HepG2 (cell line): ENCODE results near the gene ZMAT2. TPM values are rescaled to one million over a fixed set of nuclear protein-coding genes. Genes with fewer than 3 reads are reported as not detected.

Experiments used
- EP300 ChIP-seq, 3 experiments: sonication (generic) in 1 of 3; formaldehyde crosslinking in 1 of 3; IDR thresholded peaks; 2 replicates each; pipeline versions ENCODE4 v1.5.1 to v1.6.1; 2011 to 2020; ENCODE audit warnings: low read depth in 2 of 3, low read length in 2 of 3, borderline replicate concordance in 1 of 3, improper control_type of control experiment in 1 of 3, mild to moderate bottlenecking in 1 of 3, missing genetic modification reagents in 1 of 3, moderate library complexity in 1 of 3
- HDAC1 ChIP-seq: sonication (generic); formaldehyde crosslinking; IDR thresholded peaks from 2 replicates; pipeline ENCODE4 v1.5.1; 2020; ENCODE audit warnings: mild to moderate bottlenecking, missing genetic modification reagents
- KDM1A ChIP-seq: IDR thresholded peaks from 2 replicates; pipeline ENCODE4 v1.6.1; 2016; ENCODE audit warnings: missing compliant biosample characterization
- NFIC ChIP-seq: IDR thresholded peaks from 2 replicates; pipeline ENCODE4 v1.6.1; 2012; ENCODE audit warnings: mild to moderate bottlenecking, low read length, inconsistent platforms
- NR2F2 ChIP-seq: IDR thresholded peaks from 2 replicates; pipeline ENCODE4 v1.6.1; 2012; ENCODE audit warnings: low read depth, inconsistent platforms, borderline replicate concordance
- POGK ChIP-seq: sonication (generic); formaldehyde crosslinking; conservative IDR thresholded peaks from 2 replicates; pipeline ENCODE4 v1.8.0; 2022; ENCODE audit warnings: mild to moderate bottlenecking, moderate library complexity, missing genetic modification reagents
- SIX4 ChIP-seq: sonication (generic); formaldehyde crosslinking; IDR thresholded peaks from 2 replicates; pipeline ENCODE4 v1.4.0; 2020; ENCODE audit warnings: missing genetic modification reagents
- SSRP1 ChIP-seq: IDR thresholded peaks from 2 replicates; pipeline ENCODE4 v1.6.1; 2016; ENCODE audit warnings: control low read depth
- THAP9 ChIP-seq: sonication (generic); formaldehyde crosslinking; IDR thresholded peaks from 2 replicates; pipeline ENCODE4; 2020; ENCODE audit warnings: missing genetic modification reagents, mild to moderate bottlenecking, borderline replicate concordance
- ZFAT ChIP-seq: sonication (generic); formaldehyde crosslinking; conservative IDR thresholded peaks from 2 replicates; pipeline ENCODE4 v1.8.1; 2023; ENCODE audit warnings: missing genetic modification reagents, inconsistent platforms
- ZNF20 ChIP-seq: sonication (generic); formaldehyde crosslinking; IDR thresholded peaks from 2 replicates; pipeline ENCODE4 v1.4.0; 2020; ENCODE audit warnings: mild to moderate bottlenecking, moderate library complexity, missing genetic modification reagents
- ZXDC ChIP-seq: sonication (generic); formaldehyde crosslinking; IDR thresholded peaks from 2 replicates; pipeline ENCODE4 v1.5.0; 2020; ENCODE audit warnings: mild to moderate bottlenecking, missing genetic modification reagents
- polyA plus RNA-seq, 8 experiments: library from polyadenylated mRNA; depleted of rRNA in 3 of 8; stranded (reverse) in 7 of 8; unstranded in 1 of 8; fragments of >200 nt; fragmentation: Illumina TruSeq in 4 of 8; extraction: Trizol in 4 of 8; gene quantifications; 2 replicates each; pipeline versions ENCODE4 v1.2.1 to v1.2.3, GENCODE V29; 2011 to 2016; ENCODE audit warnings: low read depth in 4 of 8, missing spikeins in 1 of 8, mixed read lengths in 1 of 8; ENCODE audit not compliant: insufficient read depth in 1 of 8
- total RNA-seq, 5 experiments: library from RNA; depleted of rRNA; stranded (reverse); fragments of >200 nt; fragmentation: Illumina TruSeq; extraction: Trizol; gene quantifications; 2 replicates each; pipeline ENCODE4 v1.2.3, GENCODE V29; 2016; ENCODE audit warnings: low read depth in 1 of 5
- TF ChIP-seq, protein P1 (sequence below): IDR thresholded peaks from 2 replicates; pipeline ENCODE4 v1.4.0; 2020; ENCODE audit warnings: mild to moderate bottlenecking, missing genetic modification reagents
- TF ChIP-seq, protein P2 (sequence below), 2 experiments: sonication (generic) in 1 of 2; formaldehyde crosslinking in 1 of 2; IDR thresholded peaks; 2 replicates each; pipeline versions ENCODE4 v1.4.0 to v1.6.1; 2018 to 2020; ENCODE audit warnings: missing genetic modification reagents in 2 of 2, borderline replicate concordance in 1 of 2, low read depth in 1 of 2, mild to moderate bottlenecking in 1 of 2, missing biosample characterization in 1 of 2

The ZMAT2 gene
- total and polyA plus RNA-seq, 2 of the 13 experiments (the other 11 are each of a cell fraction or from before 2014, with no cell fraction given) = 35.4 to 92.8 TPM

DNA sequence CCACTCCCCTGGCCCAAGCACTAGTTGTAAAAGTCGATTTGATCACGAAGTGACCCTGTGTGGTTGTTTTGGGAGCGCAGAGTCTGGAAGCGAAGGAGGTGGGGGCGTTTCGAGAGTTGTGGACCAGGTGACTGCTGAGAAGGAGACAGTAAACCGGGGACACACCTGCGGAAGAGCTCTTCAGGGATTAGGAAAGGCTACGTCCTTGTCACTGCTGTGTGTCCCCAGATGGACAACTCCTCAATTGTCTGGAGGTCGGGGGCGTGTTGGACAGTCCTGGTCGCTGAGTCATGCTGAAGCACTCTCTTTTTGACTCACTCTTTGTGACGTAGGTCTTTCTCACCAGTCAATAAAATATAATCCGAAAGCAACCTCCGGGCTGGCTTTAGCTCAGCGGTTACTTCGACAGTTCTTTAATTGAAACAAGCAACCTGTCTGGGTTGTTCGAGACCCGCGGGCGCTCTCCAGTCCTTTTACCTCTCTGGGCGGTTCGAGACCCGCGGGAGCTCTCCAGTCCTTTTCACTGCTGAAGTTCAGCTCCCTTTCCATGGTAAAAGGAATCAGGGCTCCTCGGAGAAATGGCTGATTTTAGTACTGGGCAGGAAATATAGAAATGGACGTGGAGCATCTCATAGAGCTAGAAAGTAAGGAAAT lies 10.8 kb downstream of the ZMAT2 start (continued):
- TF ChIP-seq, protein P1, sequence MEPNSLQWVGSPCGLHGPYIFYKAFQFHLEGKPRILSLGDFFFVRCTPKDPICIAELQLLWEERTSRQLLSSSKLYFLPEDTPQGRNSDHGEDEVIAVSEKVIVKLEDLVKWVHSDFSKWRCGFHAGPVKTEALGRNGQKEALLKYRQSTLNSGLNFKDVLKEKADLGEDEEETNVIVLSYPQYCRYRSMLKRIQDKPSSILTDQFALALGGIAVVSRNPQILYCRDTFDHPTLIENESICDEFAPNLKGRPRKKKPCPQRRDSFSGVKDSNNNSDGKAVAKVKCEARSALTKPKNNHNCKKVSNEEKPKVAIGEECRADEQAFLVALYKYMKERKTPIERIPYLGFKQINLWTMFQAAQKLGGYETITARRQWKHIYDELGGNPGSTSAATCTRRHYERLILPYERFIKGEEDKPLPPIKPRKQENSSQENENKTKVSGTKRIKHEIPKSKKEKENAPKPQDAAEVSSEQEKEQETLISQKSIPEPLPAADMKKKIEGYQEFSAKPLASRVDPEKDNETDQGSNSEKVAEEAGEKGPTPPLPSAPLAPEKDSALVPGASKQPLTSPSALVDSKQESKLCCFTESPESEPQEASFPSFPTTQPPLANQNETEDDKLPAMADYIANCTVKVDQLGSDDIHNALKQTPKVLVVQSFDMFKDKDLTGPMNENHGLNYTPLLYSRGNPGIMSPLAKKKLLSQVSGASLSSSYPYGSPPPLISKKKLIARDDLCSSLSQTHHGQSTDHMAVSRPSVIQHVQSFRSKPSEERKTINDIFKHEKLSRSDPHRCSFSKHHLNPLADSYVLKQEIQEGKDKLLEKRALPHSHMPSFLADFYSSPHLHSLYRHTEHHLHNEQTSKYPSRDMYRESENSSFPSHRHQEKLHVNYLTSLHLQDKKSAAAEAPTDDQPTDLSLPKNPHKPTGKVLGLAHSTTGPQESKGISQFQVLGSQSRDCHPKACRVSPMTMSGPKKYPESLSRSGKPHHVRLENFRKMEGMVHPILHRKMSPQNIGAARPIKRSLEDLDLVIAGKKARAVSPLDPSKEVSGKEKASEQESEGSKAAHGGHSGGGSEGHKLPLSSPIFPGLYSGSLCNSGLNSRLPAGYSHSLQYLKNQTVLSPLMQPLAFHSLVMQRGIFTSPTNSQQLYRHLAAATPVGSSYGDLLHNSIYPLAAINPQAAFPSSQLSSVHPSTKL = peak; percentile 64; the same call in 1 of the 2 replicates
- TF ChIP-seq KDM1A (CRISPR knock-in tag) (no peak), NR2F2 (peak; percentile 81), ZNF20 (CRISPR knock-in tag) (no peak), THAP9 (CRISPR knock-in tag) (peak; percentile 58; the same call in 1 of the 2 replicates), ZXDC (no peak), ZFAT (CRISPR knock-in tag) (no peak), SSRP1 (0 out of 2 replicates have a peak, but pooled peaks have one; percentile 55), HDAC1 (peak; percentile 72), SIX4 (CRISPR knock-in tag) (0 out of 2 replicates have a peak, but pooled peaks have one; percentile 21), EP300 (IDR thresholded peaks at IDR 0.05; ENCODE audit: low read depth in 2 of 2, low read length in 2 of 2) (peak in 1 of 2 experiments; percentile 47; a peak in 1 of 4 replicates), EP300 (CRISPR knock-in tag; IDR thresholded peaks at IDR 0.05; ENCODE audit: borderline replicate concordance) (peak; percentile 82), NFIC (peak; percentile 60), POGK (CRISPR knock-in tag) (peak; percentile 81; the same call in 1 of the 2 replicates)
- TF ChIP-seq, protein P2, sequence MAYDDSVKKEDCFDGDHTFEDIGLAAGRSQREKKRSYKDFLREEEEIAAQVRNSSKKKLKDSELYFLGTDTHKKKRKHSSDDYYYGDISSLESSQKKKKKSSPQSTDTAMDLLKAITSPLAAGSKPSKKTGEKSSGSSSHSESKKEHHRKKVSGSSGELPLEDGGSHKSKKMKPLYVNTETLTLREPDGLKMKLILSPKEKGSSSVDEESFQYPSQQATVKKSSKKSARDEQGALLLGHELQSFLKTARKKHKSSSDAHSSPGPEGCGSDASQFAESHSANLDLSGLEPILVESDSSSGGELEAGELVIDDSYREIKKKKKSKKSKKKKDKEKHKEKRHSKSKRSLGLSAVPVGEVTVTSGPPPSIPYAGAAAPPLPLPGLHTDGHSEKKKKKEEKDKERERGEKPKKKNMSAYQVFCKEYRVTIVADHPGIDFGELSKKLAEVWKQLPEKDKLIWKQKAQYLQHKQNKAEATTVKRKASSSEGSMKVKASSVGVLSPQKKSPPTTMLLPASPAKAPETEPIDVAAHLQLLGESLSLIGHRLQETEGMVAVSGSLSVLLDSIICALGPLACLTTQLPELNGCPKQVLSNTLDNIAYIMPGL (CRISPR knock-in tag; IDR thresholded peaks at IDR 0.05; ENCODE audit: borderline replicate concordance in 1 of 2, low read depth in 1 of 2) = peak; percentile 97 to 100
